DND-41 (cell line): Measurements from ENCODE around the gene ALG12.

Source experiments
- ATAC-seq: fragments of 200-7000 bp; cut with Tn5 transposase; 3 replicates; pipeline ENCODE4 v1.9.1; 2021; ENCODE audit warnings: low read depth; ENCODE audit not compliant: insufficient read depth
- DNase-seq: peaks from one replicate; pipeline ENCODE4 v3.0.0-alpha.2; 2020
- H2AFZ ChIP-seq: 2 replicates; pipeline ENCODE4 v1.6.0; 2012; ENCODE audit warnings: low read depth, low read length
- H3K27ac ChIP-seq: 2 replicates; pipeline ENCODE4 v1.5.1; 2012; ENCODE audit warnings: low read length, inconsistent platforms
- H3K27me3 ChIP-seq: fragments of 200-600 bp; sonication (generic); 2 replicates; pipeline ENCODE4 v1.6.0; 2012; ENCODE audit warnings: low read length, mild to moderate bottlenecking, inconsistent platforms; ENCODE audit not compliant: insufficient read depth, poor library complexity
- H3K36me3 ChIP-seq: 2 replicates; pipeline ENCODE4 v1.5.1; 2012; ENCODE audit warnings: low read length, inconsistent platforms; ENCODE audit not compliant: insufficient read depth
- H3K4me1 ChIP-seq: 2 replicates; pipeline ENCODE4 v1.5.1; 2012; ENCODE audit warnings: mild to moderate bottlenecking, low read length; ENCODE audit not compliant: insufficient read depth
- H3K4me2 ChIP-seq: 2 replicates; pipeline ENCODE4 v1.6.0; 2012; ENCODE audit warnings: mild to moderate bottlenecking, moderate library complexity, low read length, inconsistent platforms; ENCODE audit not compliant: insufficient read depth
- H3K4me3 ChIP-seq, 2 experiments: fragments of 200-600 bp in 1 of 2; shearing (Covaris generic) in 1 of 2; 2 replicates each; pipeline ENCODE4 v1.5.1; 2012 to 2016; ENCODE audit warnings: inconsistent platforms in 2 of 2, low read length in 2 of 2, mild to moderate bottlenecking in 2 of 2, low read depth in 1 of 2, moderate library complexity in 1 of 2
- H3K79me2 ChIP-seq: 2 replicates; pipeline ENCODE4 v1.6.0; 2012; ENCODE audit warnings: low read length, inconsistent platforms; ENCODE audit not compliant: insufficient read depth
- H3K9ac ChIP-seq: 2 replicates; pipeline ENCODE4 v1.6.0; 2012; ENCODE audit warnings: low read depth, mild to moderate bottlenecking, inconsistent platforms, low read length, moderate library complexity
- H3K9me3 ChIP-seq: 2 replicates; pipeline ENCODE4 v1.5.1; 2012; ENCODE audit warnings: low read length, moderate library complexity, mild to moderate bottlenecking, inconsistent platforms; ENCODE audit not compliant: insufficient read depth, severe bottlenecking
- H4K20me1 ChIP-seq: 2 replicates; pipeline ENCODE4 v1.6.0; 2012; ENCODE audit warnings: low read length; ENCODE audit not compliant: insufficient read depth
- EZH2 ChIP-seq: IDR thresholded peaks from 3 replicates; pipeline ENCODE4 v1.6.1; 2012; ENCODE audit warnings: borderline replicate concordance, low read depth, mild to moderate bottlenecking, moderate library complexity, low read length, inconsistent platforms; ENCODE audit not compliant: severe bottlenecking
- TF ChIP-seq, protein P1 (sequence below): IDR thresholded peaks from 2 replicates; pipeline ENCODE4 v1.5.1; 2012; ENCODE audit warnings: borderline replicate concordance, low read length, moderate library complexity, mild to moderate bottlenecking; ENCODE audit not compliant: poor library complexity, severe bottlenecking; ENCODE audit errors: extremely low read depth

Gene ALG12

DNA sequence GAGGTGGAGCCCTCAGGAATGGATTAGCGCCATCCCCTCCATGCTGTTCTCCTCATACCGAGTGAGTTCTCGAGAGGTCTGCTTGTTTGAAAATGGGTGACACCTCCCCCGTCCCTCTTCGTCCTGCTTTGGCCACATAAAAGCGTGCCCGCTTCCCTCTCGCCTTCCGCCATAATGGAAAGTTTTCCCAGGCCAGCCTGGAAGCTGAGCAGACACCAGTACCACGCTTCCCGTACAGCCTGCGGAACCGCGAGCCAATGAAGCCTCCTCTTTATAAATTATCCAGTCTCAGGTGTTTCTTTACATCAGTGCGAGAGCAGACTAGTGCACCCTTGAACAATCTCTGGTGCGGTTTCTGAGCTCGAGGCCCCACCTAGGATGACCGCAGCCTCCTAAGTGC is 12.8 kb downstream of the ALG12 start:
- DNase-seq (no peak), ATAC-seq (no peak)
- Histone ChIP-seq H3K27me3 (no peaks in the 10 kb centered on the region), H3K4me3 (no peak overlapping the region), H3K27ac (no peak overlapping the region), H2AFZ (no peak overlapping the region), H3K79me2 (peaks cover 3% of the 10 kb centered on the region; the same call in 1 of the 2 replicates), H3K9ac (no peak overlapping the region), H3K9me3 (no peaks in the 10 kb centered on the region), H4K20me1 (peaks cover 55% of the 10 kb centered on the region), H3K36me3 (peaks cover 79% of the 10 kb centered on the region), H3K4me1 (no peaks in the 10 kb centered on the region), H3K4me2 (no peak overlapping the region)
- TF ChIP-seq, protein P1, sequence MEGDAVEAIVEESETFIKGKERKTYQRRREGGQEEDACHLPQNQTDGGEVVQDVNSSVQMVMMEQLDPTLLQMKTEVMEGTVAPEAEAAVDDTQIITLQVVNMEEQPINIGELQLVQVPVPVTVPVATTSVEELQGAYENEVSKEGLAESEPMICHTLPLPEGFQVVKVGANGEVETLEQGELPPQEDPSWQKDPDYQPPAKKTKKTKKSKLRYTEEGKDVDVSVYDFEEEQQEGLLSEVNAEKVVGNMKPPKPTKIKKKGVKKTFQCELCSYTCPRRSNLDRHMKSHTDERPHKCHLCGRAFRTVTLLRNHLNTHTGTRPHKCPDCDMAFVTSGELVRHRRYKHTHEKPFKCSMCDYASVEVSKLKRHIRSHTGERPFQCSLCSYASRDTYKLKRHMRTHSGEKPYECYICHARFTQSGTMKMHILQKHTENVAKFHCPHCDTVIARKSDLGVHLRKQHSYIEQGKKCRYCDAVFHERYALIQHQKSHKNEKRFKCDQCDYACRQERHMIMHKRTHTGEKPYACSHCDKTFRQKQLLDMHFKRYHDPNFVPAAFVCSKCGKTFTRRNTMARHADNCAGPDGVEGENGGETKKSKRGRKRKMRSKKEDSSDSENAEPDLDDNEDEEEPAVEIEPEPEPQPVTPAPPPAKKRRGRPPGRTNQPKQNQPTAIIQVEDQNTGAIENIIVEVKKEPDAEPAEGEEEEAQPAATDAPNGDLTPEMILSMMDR: no peak
- no peak for TF ChIP-seq EZH2

DNA sequence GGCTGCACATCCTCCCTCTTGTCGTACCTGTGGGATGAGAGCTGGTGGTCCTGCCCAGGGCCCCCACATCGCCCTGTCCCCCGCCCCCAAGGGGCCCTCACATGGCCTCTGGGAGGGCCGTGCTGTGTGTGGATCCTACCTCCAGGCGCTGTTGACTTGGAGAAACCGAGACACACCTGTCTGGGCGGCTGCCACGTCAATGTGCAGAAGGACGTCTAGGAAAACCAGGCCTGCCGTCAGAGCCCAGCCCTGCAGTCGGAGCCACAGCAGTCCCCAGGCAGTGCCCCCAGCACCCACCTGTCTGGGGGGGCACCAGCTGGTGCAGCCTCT is 14.2 kb downstream of the ALG12 start:
- Histone ChIP-seq H3K79me2 (peaks cover 3% of the 10 kb centered on the region; the same call in 1 of the 2 replicates), H3K4me3 (no peak overlapping the region), H3K9me3 (no peaks in the 10 kb centered on the region), H2AFZ (no peak overlapping the region), H3K9ac (no peak overlapping the region), H3K27me3 (no peaks in the 10 kb centered on the region), H4K20me1 (peaks cover 53% of the 10 kb centered on the region), H3K4me2 (no peak overlapping the region), H3K4me1 (no peaks in the 10 kb centered on the region), H3K36me3 (peaks cover 77% of the 10 kb centered on the region), H3K27ac (no peak overlapping the region)
- TF ChIP-seq, protein P1: no peak
- TF ChIP-seq EZH2: no peak
- DNase-seq (no peak), ATAC-seq (no peak)

DNA sequence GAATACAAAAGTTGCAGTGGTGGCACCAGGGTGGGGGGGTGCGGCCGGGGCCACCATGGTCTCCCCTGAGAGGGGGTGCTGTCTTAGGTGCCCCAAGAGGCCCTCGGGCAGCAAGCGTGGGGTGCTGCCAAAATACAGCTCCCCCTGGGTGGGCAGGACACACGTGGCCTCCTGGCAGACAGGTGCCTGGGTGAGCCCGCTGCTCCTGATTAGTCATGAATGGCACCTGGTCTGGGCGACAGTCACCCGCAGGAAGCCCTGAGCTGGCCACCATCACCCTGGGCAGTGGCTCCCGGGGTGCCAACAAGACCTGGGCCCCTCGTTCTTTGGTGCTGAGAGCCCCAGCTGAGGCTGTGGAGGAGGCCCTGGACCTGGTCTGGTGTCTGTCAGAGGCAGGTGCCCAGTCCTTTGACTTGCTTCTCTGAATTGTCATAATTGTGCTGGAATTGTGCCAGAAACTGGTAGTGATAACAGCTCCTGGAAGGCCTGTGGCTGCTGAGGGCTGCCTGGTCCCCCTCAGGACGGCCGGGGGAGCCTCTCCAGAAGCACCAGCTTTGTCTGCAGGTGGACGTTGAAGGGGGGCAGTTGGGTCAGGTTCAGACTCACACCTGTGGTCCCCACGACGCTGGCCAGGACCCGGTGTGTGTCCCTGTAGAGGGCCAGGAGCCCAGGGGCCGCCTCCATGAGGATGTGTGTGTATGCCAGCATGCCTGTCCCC is 14.8 kb downstream of the ALG12 start:
- Histone ChIP-seq H3K79me2 (peaks cover 3% of the 10 kb centered on the region; the same call in 1 of the 2 replicates), H3K9ac (no peak overlapping the region), H3K36me3 (peaks cover 77% of the 10 kb centered on the region), H3K4me2 (no peak overlapping the region), H3K4me1 (no peaks in the 10 kb centered on the region), H4K20me1 (peaks cover 53% of the 10 kb centered on the region), H3K4me3 (no peak overlapping the region), H3K27ac (no peak overlapping the region), H2AFZ (no peak overlapping the region), H3K27me3 (no peaks in the 10 kb centered on the region), H3K9me3 (no peaks in the 10 kb centered on the region)
- DNase-seq: no peak
- no peak for TF ChIP-seq EZH2
- TF ChIP-seq, protein P1: no peak
- ATAC-seq: no peak
